ENCODE measurements around the gene NAXD. TPM values are rescaled to one million over a fixed set of nuclear protein-coding genes. Genes with fewer than 3 reads are reported as not detected.

The NAXD gene
- total RNA-seq, 2 donors from 2014 or later, result 23.4 to 27.5 TPM

DNA sequence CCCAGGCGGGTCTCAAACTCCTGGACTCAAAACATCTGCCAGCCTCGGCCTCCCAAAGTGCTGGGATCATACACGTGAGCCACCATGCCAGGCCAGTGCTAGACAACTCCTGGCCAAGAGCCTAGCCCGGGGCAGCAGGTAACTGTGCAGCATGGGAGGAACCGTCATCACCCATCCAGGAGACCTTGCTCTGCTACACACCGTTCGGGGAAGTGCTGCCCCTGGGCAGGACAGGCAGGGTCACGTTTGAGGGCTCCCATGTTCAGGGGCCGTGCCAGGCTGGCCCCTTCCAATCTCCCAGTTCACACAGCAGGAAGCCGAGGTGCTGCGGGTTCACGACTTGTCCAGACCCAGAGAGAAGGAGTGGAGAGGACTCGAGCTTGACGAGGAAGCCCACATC is 35.1 kb downstream of the NAXD start:
- Histone ChIP-seq H3K27ac (no peak overlapping the region), H3K4me1 (no peaks in the 10 kb centered on the region), H3K9me3 (no peaks in the 10 kb centered on the region), H3K36me3 (replicated peaks in 1 of 2; ENCODE audit: insufficient read depth in 1 of 2, low read depth in 2 of 2) (peaks cover 0 to 3% of the 10 kb centered on the region in 2 donors), H3K4me3 (no peak overlapping the region), H3K27me3 (no peaks in the 10 kb centered on the region)
- intact Hi-C loops (cut with DNase I), result no loop called here
- DNase-seq, result peak in 1 of 4 donors; percentile 3
- 87% methylated on average over 11 of the region's 14 CpGs; no CpG with 5 or more reads in 1 of the 2 donors for WGBS, 2 donors
- TF ChIP-seq POLR2A (IDR thresholded peaks at IDR 0.05), result no peak
- TF ChIP-seq, protein P1, sequence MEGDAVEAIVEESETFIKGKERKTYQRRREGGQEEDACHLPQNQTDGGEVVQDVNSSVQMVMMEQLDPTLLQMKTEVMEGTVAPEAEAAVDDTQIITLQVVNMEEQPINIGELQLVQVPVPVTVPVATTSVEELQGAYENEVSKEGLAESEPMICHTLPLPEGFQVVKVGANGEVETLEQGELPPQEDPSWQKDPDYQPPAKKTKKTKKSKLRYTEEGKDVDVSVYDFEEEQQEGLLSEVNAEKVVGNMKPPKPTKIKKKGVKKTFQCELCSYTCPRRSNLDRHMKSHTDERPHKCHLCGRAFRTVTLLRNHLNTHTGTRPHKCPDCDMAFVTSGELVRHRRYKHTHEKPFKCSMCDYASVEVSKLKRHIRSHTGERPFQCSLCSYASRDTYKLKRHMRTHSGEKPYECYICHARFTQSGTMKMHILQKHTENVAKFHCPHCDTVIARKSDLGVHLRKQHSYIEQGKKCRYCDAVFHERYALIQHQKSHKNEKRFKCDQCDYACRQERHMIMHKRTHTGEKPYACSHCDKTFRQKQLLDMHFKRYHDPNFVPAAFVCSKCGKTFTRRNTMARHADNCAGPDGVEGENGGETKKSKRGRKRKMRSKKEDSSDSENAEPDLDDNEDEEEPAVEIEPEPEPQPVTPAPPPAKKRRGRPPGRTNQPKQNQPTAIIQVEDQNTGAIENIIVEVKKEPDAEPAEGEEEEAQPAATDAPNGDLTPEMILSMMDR (IDR thresholded peaks at IDR 0.05), result no peak
- no peak for ATAC-seq

DNA sequence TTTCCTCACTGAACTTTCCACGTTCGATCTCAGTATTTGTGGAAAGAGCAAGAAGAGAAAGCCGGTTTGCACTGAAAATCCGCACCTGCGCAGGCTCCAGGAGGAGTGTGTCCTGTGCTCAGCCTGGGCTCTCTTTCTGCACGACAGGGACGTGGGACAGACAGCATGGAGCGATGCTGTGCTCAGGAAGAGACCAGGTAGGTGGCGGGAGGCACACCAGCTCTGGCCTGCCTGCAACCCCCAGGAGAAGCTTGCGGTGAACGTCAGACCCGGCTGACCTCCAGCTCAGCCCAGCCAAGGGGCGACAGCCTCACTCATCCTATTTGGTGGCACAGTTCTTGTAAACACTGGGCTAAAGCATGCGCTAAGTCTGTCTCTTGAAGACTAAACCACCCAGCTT is 35.9 kb downstream of the NAXD start:
- WGBS, 2 donors, result 86 to 87% methylated on average over 14 of the region's 14 CpGs
- no peaks in the 10 kb centered on the region for H3K9me3 ChIP-seq
- no peak overlapping the region for H3K4me3 ChIP-seq
- ATAC-seq (no peak), DNase-seq (peak in 1 of 4 donors; percentile 2)
- no peak overlapping the region for H3K27ac ChIP-seq
- TF ChIP-seq, protein P1 (IDR thresholded peaks at IDR 0.05), result no peak
- TF ChIP-seq POLR2A (IDR thresholded peaks at IDR 0.05), result no peak
- H3K27me3 ChIP-seq, result no peaks in the 10 kb centered on the region
- H3K36me3 ChIP-seq (replicated peaks in 1 of 2; ENCODE audit: insufficient read depth in 1 of 2, low read depth in 2 of 2), result peaks cover 0 to 3% of the 10 kb centered on the region in 2 donors
- no peaks in the 10 kb centered on the region for H3K4me1 ChIP-seq
- intact Hi-C loops (cut with DNase I), result no loop called here

DNA sequence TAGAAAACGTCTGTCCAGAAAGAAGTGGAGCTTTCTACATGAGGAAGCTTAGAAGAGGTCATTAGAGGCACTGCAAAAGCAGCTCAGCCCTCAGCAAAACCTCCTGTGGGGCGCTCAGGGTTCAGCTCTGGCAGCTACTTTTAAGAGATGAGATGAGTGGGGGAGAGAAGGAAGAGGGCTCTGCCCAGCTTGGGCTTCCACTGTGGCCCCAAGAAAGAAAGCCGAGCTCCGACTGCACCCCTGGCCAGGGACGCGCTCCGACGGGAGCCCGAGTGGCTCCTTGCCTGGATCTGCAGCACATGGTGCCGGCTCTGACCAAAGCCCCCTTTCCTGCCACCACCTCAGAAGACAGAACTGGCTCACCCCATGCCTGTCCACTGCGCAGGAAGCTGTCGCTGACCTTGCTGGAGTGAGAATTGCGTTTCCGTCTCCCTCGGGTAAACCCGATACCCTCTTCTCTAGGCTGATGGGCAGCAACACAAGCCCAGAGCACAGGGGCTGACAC is 36.4 kb downstream of the NAXD start:
- Histone ChIP-seq H3K27ac (no peak overlapping the region), H3K4me1 (no peaks in the 10 kb centered on the region), H3K9me3 (no peaks in the 10 kb centered on the region), H3K4me3 (no peak overlapping the region), H3K36me3 (replicated peaks in 1 of 2; ENCODE audit: insufficient read depth in 1 of 2, low read depth in 2 of 2) (peaks cover 0 to 3% of the 10 kb centered on the region in 2 donors), H3K27me3 (no peaks in the 10 kb centered on the region)
- TF ChIP-seq, protein P1 (IDR thresholded peaks at IDR 0.05), result no peak
- TF ChIP-seq POLR2A (IDR thresholded peaks at IDR 0.05), result no peak
- peak in 1 of 4 donors; percentile 2 for DNase-seq
- intact Hi-C loops (cut with DNase I), result no loop called here
- no peak for ATAC-seq
- 91 to 94% methylated on average over 9 to 16 of the region's 16 CpGs for WGBS, 2 donors

DNA sequence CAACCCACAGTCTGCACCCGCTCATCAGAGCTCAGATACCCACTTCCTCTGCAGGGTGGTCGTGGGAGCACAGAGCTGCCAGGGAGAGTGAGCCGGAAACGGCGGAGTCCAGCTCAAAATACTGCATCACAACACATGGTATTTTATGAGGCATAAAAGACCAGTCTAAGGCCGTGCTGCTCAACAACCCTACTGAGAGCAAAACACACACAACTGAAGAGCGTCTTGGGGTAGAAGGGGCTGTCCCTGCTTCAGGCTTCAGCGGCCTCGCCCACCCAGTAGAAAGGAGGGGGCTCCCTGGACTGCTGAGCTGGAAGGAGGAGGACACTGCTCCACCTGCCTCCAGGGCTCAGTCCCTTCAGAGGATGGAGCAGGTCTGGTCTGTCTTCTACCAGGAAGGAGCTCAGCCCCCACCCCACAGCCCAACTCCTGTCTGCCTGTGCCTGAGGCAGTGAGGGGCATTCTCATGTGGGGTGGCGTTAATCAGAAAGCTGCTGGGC is 36.9 kb downstream of the NAXD start:
- H3K36me3 ChIP-seq (replicated peaks in 1 of 2; ENCODE audit: insufficient read depth in 1 of 2, low read depth in 2 of 2), result peaks cover 0 to 3% of the 10 kb centered on the region in 2 donors
- WGBS, 2 donors, result 84 to 90% methylated on average over 7 to 10 of the region's 10 CpGs
- no peak overlapping the region for H3K27ac ChIP-seq
- ATAC-seq, result no peak
- intact Hi-C loops (cut with DNase I), result no loop called here
- no peak overlapping the region for H3K4me3 ChIP-seq
- TF ChIP-seq, protein P1 (IDR thresholded peaks at IDR 0.05), result no peak
- no peak for TF ChIP-seq POLR2A (IDR thresholded peaks at IDR 0.05)
- H3K27me3 ChIP-seq, result no peaks in the 10 kb centered on the region
- H3K4me1 ChIP-seq, result no peaks in the 10 kb centered on the region
- DNase-seq, result no peak
- H3K9me3 ChIP-seq, result no peaks in the 10 kb centered on the region

DNA sequence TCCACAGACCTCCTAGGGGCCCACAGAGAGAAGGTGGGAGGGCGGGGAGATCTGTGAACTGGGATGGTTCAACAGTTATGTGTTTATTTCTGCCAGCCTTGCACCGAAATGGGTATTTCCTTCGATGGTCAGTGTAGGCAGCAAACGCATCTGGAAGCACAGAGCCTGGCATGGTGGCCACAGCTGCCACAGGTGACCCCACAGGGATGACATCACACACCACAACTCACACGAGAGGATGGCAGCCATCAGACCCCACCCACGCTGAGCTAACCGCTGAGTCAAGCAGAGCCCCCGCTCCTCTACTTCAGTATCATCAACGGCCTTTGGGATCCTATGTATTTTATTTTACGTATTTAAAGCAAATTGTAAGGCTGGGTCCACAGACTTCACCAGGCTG is 37.4 kb downstream of the NAXD start:
- DNase-seq (no peak), ATAC-seq (no peak)
- Histone ChIP-seq H3K36me3 (replicated peaks in 1 of 2; ENCODE audit: insufficient read depth in 1 of 2, low read depth in 2 of 2) (peaks cover 0 to 3% of the 10 kb centered on the region in 2 donors), H3K4me3 (no peak overlapping the region), H3K27ac (no peak overlapping the region), H3K27me3 (no peaks in the 10 kb centered on the region), H3K4me1 (no peaks in the 10 kb centered on the region), H3K9me3 (no peaks in the 10 kb centered on the region)
- TF ChIP-seq POLR2A (IDR thresholded peaks at IDR 0.05), result no peak
- TF ChIP-seq, protein P1 (IDR thresholded peaks at IDR 0.05), result no peak
- 85 to 93% methylated on average over 10 of the region's 10 CpGs for WGBS, 2 donors
- intact Hi-C loops (cut with DNase I), result no loop called here

Data from body of pancreas (tissue), 4 donors.